Testis (tissue), 2 donors: ENCODE data around the gene SEC14L6.

Experiments
- CTCF ChIP-seq, 3 experiments: fragments of 450-650 bp in 2 of 3; fragments of 200-600 bp in 1 of 3; sonication (generic) in 1 of 3; IDR thresholded peaks; one replicate each; pipeline ENCODE4 v1.5.1; 2016 to 2019; ENCODE audit warnings: antibody characterized with exemption in 3 of 3, mild to moderate bottlenecking in 2 of 3, moderate library complexity in 1 of 3
- POLR2A ChIP-seq: fragments of 450-650 bp; IDR thresholded peaks from one replicate; pipeline ENCODE4 v1.6.1; 2017; ENCODE audit warnings: antibody characterized with exemption, mild to moderate bottlenecking, moderate library complexity

GRCh38 chr22:30481711-30482110 lies 64.8 kb downstream of the SEC14L6 start:
- TF ChIP-seq CTCF (IDR thresholded peaks at IDR 0.05) = no peak
- no peak for TF ChIP-seq POLR2A
